Activated T-helper 2 cell treated with anti-CD3 and anti-CD28 coated beads, Interferon-gamma antibody, Interleukin-2, Interleukin-4, amounts not matched to agents 10 μg/mL and 5 μg/mL and 100 μg/mL, durations not matched to agents 14 hours and 24 hours and 36 hours (primary cell): Measurements from ENCODE around the gene SAFB2. TPM values are rescaled to one million over a fixed set of nuclear protein-coding genes. Genes with fewer than 3 reads are reported as not detected.

Experiments
- DNase-seq: peaks from one replicate; pipeline ENCODE4 v3.0.0; 2021; ENCODE audit warnings: low spot score
- H3K27ac Mint-ChIP-seq: one replicate; pipeline ENCODE4 v1.8.0; 2021; ENCODE audit warnings: mixed read lengths
- H3K27me3 Mint-ChIP-seq: one replicate; pipeline ENCODE4 v1.8.0; 2021; ENCODE audit warnings: low read depth, mixed read lengths
- H3K36me3 Mint-ChIP-seq: one replicate; pipeline ENCODE4 v1.8.0; 2021; ENCODE audit warnings: low read depth, mixed read lengths
- H3K4me1 Mint-ChIP-seq: one replicate; pipeline ENCODE4 v1.8.0; 2021; ENCODE audit warnings: low read depth, mixed read lengths
- H3K4me3 Mint-ChIP-seq: one replicate; pipeline ENCODE4 v1.8.0; 2021; ENCODE audit warnings: low read depth, mild to moderate bottlenecking, moderate library complexity, mixed read lengths
- H3K9me3 Mint-ChIP-seq: one replicate; pipeline ENCODE4 v1.8.0; 2021; ENCODE audit warnings: mixed read lengths
- intact Hi-C: fragments of 100-400 bp; cut with micrococcal nuclease; formaldehyde crosslinking; loops from one replicate; pipeline ENCODE4 v1.15.1; 2023
- total RNA-seq: library from RNA; stranded (reverse); gene quantifications from 2 replicates; pipeline ENCODE4 v1.2.3, GENCODE V29; 2022

The SAFB2 gene
- total RNA-seq, 1 donor from 2014 or later, result 96.7 TPM

DNA sequence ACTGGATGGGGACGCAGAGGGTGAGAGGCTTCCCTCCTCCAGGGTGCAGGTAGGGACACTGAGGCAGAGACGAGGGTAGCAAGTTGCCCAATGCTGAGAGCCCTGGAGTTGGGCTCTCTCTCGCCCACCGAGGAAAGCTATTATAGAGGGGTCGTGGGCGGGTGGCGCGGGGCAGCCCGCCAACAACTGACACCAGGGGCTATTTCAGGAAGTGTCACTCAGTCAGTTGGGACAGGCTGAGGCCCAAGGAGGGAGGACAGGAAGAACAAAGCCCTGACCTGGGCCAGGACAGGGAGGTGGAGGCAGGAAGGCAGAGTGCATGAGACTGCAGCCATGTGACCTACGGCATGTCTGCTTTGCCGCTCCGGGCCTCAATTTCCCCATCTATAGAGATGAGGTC is 84.7 kb downstream of the SAFB2 start:
- Mint-ChIP-seq H3K36me3 (peaks cover 5% of the 10 kb centered on the region), H3K9me3 (peaks cover 19% of the 10 kb centered on the region), H3K27ac (no peak overlapping the region), H3K4me1 (no peaks in the 10 kb centered on the region), H3K27me3 (peaks cover 6% of the 10 kb centered on the region), H3K4me3 (no peak overlapping the region)
- intact Hi-C loops, result no loop called here
- DNase-seq, result no peak

Other genes with a start within 250 kb of the SAFB2 start
- gene ZNRF4, start 167.4 kb downstream of the SAFB2 start, total RNA-seq, result not detected in 2 replicates
- 0.37 and 0.52 TPM in 2 replicates for gene TINCR, start 54.8 kb downstream of the SAFB2 start, total RNA-seq
- 132 and 143 TPM in 2 replicates for gene SAFB, start 307 bp upstream of the SAFB2 start, total RNA-seq
- 54.3 and 60.9 TPM in 2 replicates for gene MICOS13, start 57.7 kb upstream of the SAFB2 start, total RNA-seq
- 2.0 and 2.5 TPM in 2 replicates for gene HSD11B1L, start 58.3 kb upstream of the SAFB2 start, total RNA-seq
- 996 and 1,031 TPM in 2 replicates for gene RPL36, start 67.5 kb upstream of the SAFB2 start, total RNA-seq
- gene LONP1, start 97.4 kb upstream of the SAFB2 start, total RNA-seq, result 192 and 196 TPM in 2 replicates
- gene CATSPERD, start 97.9 kb upstream of the SAFB2 start, total RNA-seq, result not detected in 2 replicates
- 5.7 and 6.1 TPM in 2 replicates for gene PRR22, start 162.0 kb upstream of the SAFB2 start, total RNA-seq
- gene DUS3L, start 168.4 kb upstream of the SAFB2 start, total RNA-seq, result 74.0 and 84.3 TPM in 2 replicates
- gene NRTN, start 182.3 kb upstream of the SAFB2 start, total RNA-seq, result 0.85 and 0.87 TPM in 2 replicates
- gene FUT6, start 216.9 kb upstream of the SAFB2 start, total RNA-seq, result not detected in 2 replicates
- not detected in 2 replicates for gene FUT3, start 228.7 kb upstream of the SAFB2 start, total RNA-seq
- not detected in 2 replicates for gene FUT5, start 247.8 kb upstream of the SAFB2 start, total RNA-seq